Measurements from ENCODE around the gene CDC16.

GRCh38 chr13:114320065-114320464 lies 85.4 kb downstream of the CDC16 start:
- TF ChIP-seq CTCF (IDR thresholded peaks at IDR 0.05) (no peak), POLR2AphosphoS5 (IDR thresholded peaks at IDR 0.05) (no peak), POLR2A (IDR thresholded peaks at IDR 0.05) (no peak)

Measured in gastroesophageal sphincter (tissue), 3 donors.